GM10266 (cell line): ENCODE measurements around the gene RABGAP1L.

Source experiments
- DNase-seq: peaks from one replicate; pipeline ENCODE4 v3.0.0; 2012; ENCODE audit errors: extremely low spot score
- CTCF ChIP-seq: IDR thresholded peaks from 2 replicates; pipeline ENCODE4 v1.5.1; 2012; ENCODE audit warnings: mild to moderate bottlenecking, low read depth; ENCODE audit not compliant: control insufficient read depth, insufficient read depth; ENCODE audit errors: missing control alignments

Gene RABGAP1L

DNA sequence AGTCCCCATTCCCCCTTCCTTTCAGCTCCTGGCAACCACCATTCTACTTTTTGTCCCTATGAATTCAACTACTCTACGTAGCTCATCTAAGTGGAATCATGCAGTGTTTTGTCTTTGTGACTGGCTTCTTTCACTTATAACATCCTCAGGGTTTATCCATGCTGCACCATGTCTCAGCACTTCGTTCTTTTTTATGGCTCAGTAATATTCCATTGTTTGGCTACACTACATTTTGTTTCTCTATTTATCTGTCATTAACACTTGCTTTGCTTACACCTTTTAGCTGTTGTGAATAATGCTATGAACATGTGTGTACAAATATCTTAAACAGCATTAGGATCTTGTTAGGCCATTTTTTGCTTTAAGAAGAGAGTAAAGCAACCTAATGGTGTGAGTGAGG lies 865.5 kb downstream of the RABGAP1L start:
- no peak for TF ChIP-seq CTCF
- no peak for DNase-seq

GRCh38 chr1:175033953-175034352 lies 874.6 kb downstream of the RABGAP1L start:
- TF ChIP-seq CTCF: no peak
- no peak for DNase-seq

- TF ChIP-seq CTCF: no peak
- no peak for DNase-seq
These were observed 875.5 kb downstream of the RABGAP1L start for GRCh38 chr1:175034775-175035174.

- TF ChIP-seq CTCF: no peak
- DNase-seq: no peak
These were observed 876.5 kb downstream of the RABGAP1L start for GRCh38 chr1:175035865-175036264.

GRCh38 chr1:175036476-175036875 lies 877.2 kb downstream of the RABGAP1L start:
- DNase-seq: no peak

DNA sequence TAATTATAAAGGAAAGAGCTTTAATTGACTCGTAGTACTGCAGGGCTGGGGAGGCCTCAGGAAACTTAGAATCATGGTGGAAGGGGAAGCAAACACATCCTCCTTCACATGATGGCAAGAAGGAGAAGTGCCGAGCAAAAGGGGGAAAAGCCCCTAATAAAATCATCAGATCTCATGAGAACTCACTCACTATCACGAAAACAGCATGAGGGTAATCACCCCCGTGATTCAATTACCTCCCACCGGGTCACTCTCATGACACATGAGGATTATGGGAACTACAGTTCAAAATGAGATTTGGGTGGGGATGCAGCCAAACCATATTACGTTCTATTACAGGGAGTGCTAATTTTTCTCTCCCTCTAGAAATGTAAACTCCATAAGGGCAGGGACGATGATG lies 878.1 kb downstream of the RABGAP1L start:
- DNase-seq: no peak
- TF ChIP-seq CTCF: no peak

More at GRCh38 chr1:175036476-175036875, 877.2 kb downstream of the RABGAP1L start:
- TF ChIP-seq CTCF: no peak

- no peak for TF ChIP-seq CTCF
- no peak for DNase-seq
These were observed 881.1 kb downstream of the RABGAP1L start for GRCh38 chr1:175040324-175040879.
